HEK293 (cell line): Measurements from ENCODE around the gene UBE2D3.

Experiments
- BCL11A ChIP-seq: fragments of 450-650 bp; formaldehyde crosslinking; IDR thresholded peaks from 2 replicates; pipeline ENCODE4 v1.5.1; 2016; ENCODE audit warnings: low read depth, missing biosample characterization, missing genetic modification characterization
- CTCF ChIP-seq: fragments of 450-650 bp; formaldehyde crosslinking; IDR thresholded peaks from 2 replicates; pipeline ENCODE4 v1.5.1; 2016; ENCODE audit warnings: missing biosample characterization, missing genetic modification characterization
- SP2 ChIP-seq: fragments of 450-650 bp; formaldehyde crosslinking; IDR thresholded peaks from 2 replicates; pipeline ENCODE4 v1.5.1; 2016; ENCODE audit warnings: missing biosample characterization, missing genetic modification characterization
- ZBTB10 ChIP-seq: fragments of 450-650 bp; formaldehyde crosslinking; IDR thresholded peaks from 2 replicates; pipeline ENCODE4 v1.5.1; 2016; ENCODE audit warnings: missing biosample characterization, missing genetic modification characterization
- ZFP69B ChIP-seq: fragments of 450-650 bp; formaldehyde crosslinking; IDR thresholded peaks from 2 replicates; pipeline ENCODE4 v1.5.1; 2016; ENCODE audit warnings: missing biosample characterization, missing genetic modification characterization
- ZNF121 ChIP-seq: fragments of 450-650 bp; formaldehyde crosslinking; IDR thresholded peaks from 2 replicates; pipeline ENCODE4 v1.5.1; 2016; ENCODE audit warnings: missing biosample characterization, missing genetic modification characterization
- ZNF600 ChIP-seq: fragments of 450-650 bp; formaldehyde crosslinking; IDR thresholded peaks from 2 replicates; pipeline ENCODE4 v1.5.1; 2016; ENCODE audit warnings: missing biosample characterization, missing genetic modification characterization

GRCh38 chr4:102869569-102870197 lies 42.3 kb upstream of the UBE2D3 start:
- TF ChIP-seq CTCF (no peak), ZFP69B (tag by site-specific recombination) (no peak), ZNF600 (tag by site-specific recombination) (no peak), ZNF121 (tag by site-specific recombination) (no peak), ZBTB10 (tag by site-specific recombination) (no peak), BCL11A (tag by site-specific recombination) (no peak), SP2 (tag by site-specific recombination) (no peak)
